Panc1 (cell line): ENCODE measurements around the gene MAEA. TPM values are rescaled to one million over a fixed set of nuclear protein-coding genes. Genes with fewer than 3 reads are reported as not detected.

ENCODE experiments used
- ATAC-seq: fragments of 200-7000 bp; cut with Tn5 transposase; 2 replicates; pipeline ENCODE4 v1.9.1; 2020; ENCODE audit warnings: mild to moderate bottlenecking, moderate library complexity
- BruUV-seq: library from RNA; stranded (reverse); fragments of 400-500 nt; replicated peaks from 2 replicates; lab custom pipeline; 2021; lab: Mats Ljungman, UMichigan
- CTCF ChIA-PET: fragments of 300-600 bp; sonication (Branson Sonifier 250); formaldehyde crosslinking; loops from one replicate; lab custom pipeline; 2022; ENCODE audit warnings: antibody characterized with exemption; lab: Charles Lee
- POLR2A ChIA-PET: fragments of 300-600 bp; sonication (Branson Sonifier 250); formaldehyde crosslinking; loops from one replicate; lab custom pipeline; 2022; ENCODE audit warnings: antibody characterized with exemption; lab: Charles Lee
- DNase-seq: peaks from one replicate; pipeline ENCODE4 v3.0.0-alpha.2; 2010; ENCODE audit warnings: low read depth, low spot score
- H3K27ac ChIP-seq: 2 replicates; pipeline ENCODE4 v1.5.1; 2011; ENCODE audit warnings: mild to moderate bottlenecking, low read length, inconsistent platforms
- H3K27me3 ChIP-seq: fragments of 200-500 bp; sonication (Bioruptor generic); 2 replicates; pipeline ENCODE4 v1.6.0; 2014; ENCODE audit warnings: low read length, inconsistent platforms; ENCODE audit not compliant: control insufficient read depth, insufficient read depth
- H3K36me3 ChIP-seq: fragments of 200-500 bp; sonication (Bioruptor generic); 2 replicates; pipeline ENCODE4 v1.5.1; 2014; ENCODE audit warnings: inconsistent platforms, mild to moderate bottlenecking, low read length, moderate library complexity; ENCODE audit not compliant: control insufficient read depth, insufficient read depth
- H3K4me1 ChIP-seq: 2 replicates; pipeline ENCODE4 v1.5.1; 2011; ENCODE audit warnings: inconsistent platforms, mild to moderate bottlenecking, low read length, moderate library complexity; ENCODE audit not compliant: control insufficient read depth, insufficient read depth
- H3K4me3 ChIP-seq, 2 experiments: 2 replicates each; pipeline ENCODE4 v1.5.1; 2011 to 2012; ENCODE audit warnings: low read depth in 2 of 2, low read length in 2 of 2, mild to moderate bottlenecking in 2 of 2, inconsistent platforms in 1 of 2, moderate library complexity in 1 of 2
- H3K9me3 ChIP-seq: fragments of 200-500 bp; sonication (Bioruptor generic); 2 replicates; pipeline ENCODE4 v1.5.1; 2014; ENCODE audit warnings: low read depth, mild to moderate bottlenecking, inconsistent platforms, low read length, moderate library complexity; ENCODE audit not compliant: control insufficient read depth, insufficient read depth
- CTCF ChIP-seq: fragments of 450-650 bp; IDR thresholded peaks from 2 replicates; pipeline ENCODE4 v1.5.1; 2017; ENCODE audit warnings: mild to moderate bottlenecking
- POLR2AphosphoS5 ChIP-seq: IDR thresholded peaks from 2 replicates; pipeline ENCODE4 v1.6.1; 2012; ENCODE audit warnings: mild to moderate bottlenecking, low read depth, low read length, moderate library complexity
- REST ChIP-seq, 2 experiments: IDR thresholded peaks; 2 replicates each; pipeline ENCODE4 v1.6.1; 2011 to 2012; ENCODE audit warnings: low read depth in 2 of 2, control low read depth in 1 of 2, low read length in 1 of 2, mild to moderate bottlenecking in 1 of 2, moderate library complexity in 1 of 2; ENCODE audit not compliant: insufficient read depth in 1 of 2
- SIN3A ChIP-seq: IDR thresholded peaks from 2 replicates; pipeline ENCODE4 v1.6.1; 2012; ENCODE audit warnings: low read depth, mild to moderate bottlenecking, low read length, moderate library complexity, borderline replicate concordance; ENCODE audit not compliant: insufficient read depth
- TCF7L2 ChIP-seq: IDR thresholded peaks from 2 replicates; pipeline ENCODE4 v1.6.1; 2011; ENCODE audit warnings: mild to moderate bottlenecking, low read depth, low read length, inconsistent platforms
- in situ Hi-C: cut with HindIII; loops from 2 replicates; pipeline ENCODE4 v1.10.0; 2016; ENCODE audit warnings: low sequenced_read_pairs, low pct_unique_long_range_greater_than_20kb
- intact Hi-C: fragments of 100-400 bp; cut with micrococcal nuclease; formaldehyde crosslinking; loops from one replicate; pipeline ENCODE4 v1.10.0; 2022; ENCODE audit not compliant: unreplicated experiment
- total RNA-seq: library from RNA; stranded (reverse); gene quantifications from one replicate; pipeline ENCODE4 v1.2.1, GENCODE V29; 2021; ENCODE audit not compliant: unreplicated experiment

MAEA gene
- total RNA-seq, 1 experiment from 2014 or later = 62.3 TPM

- no TSS peak for BruUV-seq
- Histone ChIP-seq H3K4me1 (no peaks in the 10 kb centered on the region), H3K36me3 (no peaks in the 10 kb centered on the region), H3K4me3 (no peak overlapping the region), H3K27me3 (no peaks in the 10 kb centered on the region), H3K27ac (no peak overlapping the region), H3K9me3 (no peaks in the 10 kb centered on the region)
- ATAC-seq = no peak
- ChIA-PET CTCF (interaction anchor here (1.1 kb wide), 1 partner anchor 136 kb away, joined by 3 read pairs; no protein-coding TSS in a partner anchor), POLR2A (no interaction called here)
- no peak for DNase-seq
- intact Hi-C loops = loop anchor here (10.0 kb wide), 1 partner anchor 132 kb away; no protein-coding TSS in a partner anchor
- TF ChIP-seq SIN3A (no peak), REST (IDR thresholded peaks at IDR 0.05; ENCODE audit: insufficient read depth in 1 of 2, low read depth in 2 of 2, low read length in 1 of 2) (no peak), TCF7L2 (no peak), CTCF (no peak), POLR2AphosphoS5 (no peak)
- in situ Hi-C loops = no loop called here
Observed at GRCh38 chr4:1266881-1267763, 22.6 kb upstream of the MAEA start.

- intact Hi-C loops (loop anchor here (10.0 kb wide), 1 partner anchor 134 kb away; no protein-coding TSS in a partner anchor), in situ Hi-C loops (no loop called here)
- no peak overlapping the region for H3K4me3 ChIP-seq
- ATAC-seq (no peak), DNase-seq (no peak)
- no TSS peak for BruUV-seq
- no peaks in the 10 kb centered on the region for H3K27me3 ChIP-seq
- no peaks in the 10 kb centered on the region for H3K36me3 ChIP-seq
- CTCF ChIA-PET = no interaction called here
- no peaks in the 10 kb centered on the region for H3K9me3 ChIP-seq
- H3K27ac ChIP-seq = no peak overlapping the region
- TF ChIP-seq TCF7L2 (no peak), POLR2AphosphoS5 (no peak), REST (IDR thresholded peaks at IDR 0.05; ENCODE audit: insufficient read depth in 1 of 2, low read depth in 2 of 2, low read length in 1 of 2) (no peak), SIN3A (no peak), CTCF (no peak)
- POLR2A ChIA-PET = no interaction called here
- H3K4me1 ChIP-seq = no peaks in the 10 kb centered on the region
Observed at GRCh38 chr4:1269209-1269608, 20.5 kb upstream of the MAEA start.
